ENCODE results near the gene OCA2. TPM values are rescaled to one million over a fixed set of nuclear protein-coding genes. Genes with fewer than 3 reads are reported as not detected.
A peak's percentile ranks its signal among the peaks of the same experiment; 100 is the strongest.
"Not testable (repeated sequence)": the region's sequence is repeated elsewhere in the genome, so short reads cannot be mapped to it uniquely, and the experiment has no call there.

Gene OCA2
- polyA plus RNA-seq, 6 donors from 2014 or later: 0.09 to 0.23 TPM; not detected in 4

GRCh38 chr15:27973886-27974285 lies 125.2 kb downstream of the OCA2 start:
- H3K4me1 Mint-ChIP-seq: peaks cover 12 to 15% (median 15%) of the 10 kb centered on the region in 3 donors
- peaks cover 0 to 11% (median 10%) of the 10 kb centered on the region in 3 donors for H3K27me3 Mint-ChIP-seq
- DNase-seq (no peak), ATAC-seq (ENCODE audit: low read depth in 2 of 2) (peak in 1 of 2 donors; percentile 43)
- H3K36me3 Mint-ChIP-seq: peaks cover 0 to 6% of the 10 kb centered on the region in 2 donors
- peak overlapping the region in 1 of 6 donors; percentile 2 for H3K27ac Mint-ChIP-seq
- peak overlapping the region in 2 of 8 donors; percentile 27 to 47 for H3K4me3 Mint-ChIP-seq
- peaks cover 0 to 10% (median 4%) of the 10 kb centered on the region in 7 donors for H3K9me3 Mint-ChIP-seq

- Mint-ChIP-seq H3K4me3 (no peak overlapping the region), H3K4me1 (peaks cover 12 to 15% (median 15%) of the 10 kb centered on the region in 3 donors), H3K9me3 (peaks cover 0 to 10% (median 0%) of the 10 kb centered on the region in 7 donors), H3K36me3 (peaks cover 0 to 6% of the 10 kb centered on the region in 2 donors), H3K27me3 (peaks cover 0 to 11% (median 10%) of the 10 kb centered on the region in 3 donors), H3K27ac (no peak overlapping the region)
- ATAC-seq (ENCODE audit: low read depth in 2 of 2) (no peak), DNase-seq (no peak)
Measured at GRCh38 chr15:27970661-27971392, 128.3 kb downstream of the OCA2 start.

- H3K36me3 Mint-ChIP-seq: peaks cover 0 to 6% of the 10 kb centered on the region in 2 donors
- peak overlapping the region in 1 of 6 donors; percentile 71 for H3K27ac Mint-ChIP-seq
- peaks cover 0 to 6% (median 2%) of the 10 kb centered on the region in 3 donors for H3K4me1 Mint-ChIP-seq
- ATAC-seq (ENCODE audit: low read depth in 2 of 2) (no peak), DNase-seq (no peak)
- peaks cover 0 to 10% (median 2%) of the 10 kb centered on the region in 7 donors for H3K9me3 Mint-ChIP-seq
- peaks cover 0 to 11% (median 10%) of the 10 kb centered on the region in 3 donors for H3K27me3 Mint-ChIP-seq
- H3K4me3 Mint-ChIP-seq: no peak overlapping the region
Measured at GRCh38 chr15:27967541-27967940, 131.6 kb downstream of the OCA2 start.

GRCh38 chr15:27965546-27965945 lies 133.6 kb downstream of the OCA2 start:
- peak overlapping the region in 1 of 6 donors; percentile 70 for H3K27ac Mint-ChIP-seq
- no peak for DNase-seq
- no peak for ATAC-seq (ENCODE audit: low read depth in 2 of 2)
- peaks cover 0 to 8% (median 2%) of the 10 kb centered on the region in 7 donors for H3K9me3 Mint-ChIP-seq
- H3K4me1 Mint-ChIP-seq: peaks cover 2 to 7% (median 7%) of the 10 kb centered on the region in 3 donors
- H3K4me3 Mint-ChIP-seq: no peak overlapping the region
- peaks cover 0 to 10% (median 7%) of the 10 kb centered on the region in 3 donors for H3K27me3 Mint-ChIP-seq
- peaks cover 0 to 6% of the 10 kb centered on the region in 2 donors for H3K36me3 Mint-ChIP-seq

- no peak overlapping the region for H3K4me3 Mint-ChIP-seq
- H3K27me3 Mint-ChIP-seq: no peaks in the 10 kb centered on the region
- no peak for DNase-seq
- H3K27ac Mint-ChIP-seq: peak overlapping the region in 1 of 6 donors; percentile 49
- H3K36me3 Mint-ChIP-seq: no peaks in the 10 kb centered on the region
- H3K9me3 Mint-ChIP-seq: peaks cover 0 to 11% (median 0%) of the 10 kb centered on the region in 7 donors
- H3K4me1 Mint-ChIP-seq: peaks cover 30 to 44% (median 40%) of the 10 kb centered on the region in 3 donors
- ATAC-seq (ENCODE audit: low read depth in 2 of 2): no peak
Measured at GRCh38 chr15:27961801-27962200, 137.3 kb downstream of the OCA2 start.

GRCh38 chr15:27958911-27959578 lies 140.1 kb downstream of the OCA2 start:
- no peaks in the 10 kb centered on the region for H3K27me3 Mint-ChIP-seq
- no peaks in the 10 kb centered on the region for H3K36me3 Mint-ChIP-seq
- peak overlapping the region; percentile 22 to 85 (median 74) for H3K4me3 Mint-ChIP-seq

GRCh38 chr15:27956285-27956684 lies 142.8 kb downstream of the OCA2 start:
- Mint-ChIP-seq H3K9me3 (peaks cover 0 to 5% (median 0%) of the 10 kb centered on the region in 7 donors), H3K4me1 (peaks cover 43 to 65% (median 62%) of the 10 kb centered on the region in 3 donors), H3K36me3 (no peaks in the 10 kb centered on the region), H3K27me3 (no peaks in the 10 kb centered on the region), H3K27ac (peak overlapping the region in 3 of 6 donors; percentile 23 to 84 (median 56)), H3K4me3 (peak overlapping the region in 4 of 8 donors; percentile 28 to 68 (median 46))
- ATAC-seq (ENCODE audit: low read depth in 2 of 2) (no peak), DNase-seq (no peak)

More at GRCh38 chr15:27958911-27959578, 140.1 kb downstream of the OCA2 start:
- DNase-seq (peak; percentile 17), ATAC-seq (ENCODE audit: low read depth in 2 of 2) (peak; percentile 85 to 86)
- Mint-ChIP-seq H3K9me3 (peaks cover 0 to 11% (median 0%) of the 10 kb centered on the region in 7 donors), H3K27ac (peak overlapping the region; percentile 73 to 98 (median 88)), H3K4me1 (peaks cover 43 to 62% (median 62%) of the 10 kb centered on the region in 3 donors)

DNA sequence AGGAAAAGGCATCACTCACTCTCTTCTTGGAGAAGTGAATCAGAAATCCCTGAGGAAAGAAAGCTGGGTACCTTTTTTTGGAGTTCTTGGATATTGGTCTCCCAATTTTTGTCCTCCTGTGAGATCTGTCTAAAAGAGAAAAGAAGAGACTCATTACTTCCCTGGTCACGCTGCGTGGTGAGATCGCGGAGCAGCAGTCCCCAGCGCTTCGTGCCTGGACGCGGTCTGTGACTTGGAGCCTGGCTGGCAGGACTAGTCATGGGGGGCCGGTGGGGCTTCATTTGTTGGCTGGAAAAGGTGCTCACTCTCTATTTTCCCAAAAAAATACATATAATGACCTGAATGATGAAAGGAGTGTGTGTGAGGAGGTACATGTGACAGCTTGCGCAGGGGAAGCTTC lies 144.0 kb downstream of the OCA2 start:
- Mint-ChIP-seq H3K27ac (peak overlapping the region in 1 of 6 donors; percentile 84), H3K9me3 (peaks cover 0 to 3% (median 0%) of the 10 kb centered on the region in 7 donors), H3K4me1 (peaks cover 37 to 56% (median 55%) of the 10 kb centered on the region in 3 donors), H3K27me3 (no peaks in the 10 kb centered on the region), H3K4me3 (peak overlapping the region in 1 of 8 donors; percentile 25), H3K36me3 (no peaks in the 10 kb centered on the region)
- ATAC-seq (ENCODE audit: low read depth in 2 of 2) (no peak), DNase-seq (no peak)

- peaks cover 15 to 31% (median 31%) of the 10 kb centered on the region in 3 donors for H3K4me1 Mint-ChIP-seq
- not testable (repeated sequence) for DNase-seq; H3K27me3 Mint-ChIP-seq; H3K27ac Mint-ChIP-seq; H3K36me3 Mint-ChIP-seq; H3K9me3 Mint-ChIP-seq; H3K4me3 Mint-ChIP-seq; ATAC-seq (ENCODE audit: low read depth in 2 of 2)
Measured at GRCh38 chr15:27952593-27952992, 146.5 kb downstream of the OCA2 start.

DNA sequence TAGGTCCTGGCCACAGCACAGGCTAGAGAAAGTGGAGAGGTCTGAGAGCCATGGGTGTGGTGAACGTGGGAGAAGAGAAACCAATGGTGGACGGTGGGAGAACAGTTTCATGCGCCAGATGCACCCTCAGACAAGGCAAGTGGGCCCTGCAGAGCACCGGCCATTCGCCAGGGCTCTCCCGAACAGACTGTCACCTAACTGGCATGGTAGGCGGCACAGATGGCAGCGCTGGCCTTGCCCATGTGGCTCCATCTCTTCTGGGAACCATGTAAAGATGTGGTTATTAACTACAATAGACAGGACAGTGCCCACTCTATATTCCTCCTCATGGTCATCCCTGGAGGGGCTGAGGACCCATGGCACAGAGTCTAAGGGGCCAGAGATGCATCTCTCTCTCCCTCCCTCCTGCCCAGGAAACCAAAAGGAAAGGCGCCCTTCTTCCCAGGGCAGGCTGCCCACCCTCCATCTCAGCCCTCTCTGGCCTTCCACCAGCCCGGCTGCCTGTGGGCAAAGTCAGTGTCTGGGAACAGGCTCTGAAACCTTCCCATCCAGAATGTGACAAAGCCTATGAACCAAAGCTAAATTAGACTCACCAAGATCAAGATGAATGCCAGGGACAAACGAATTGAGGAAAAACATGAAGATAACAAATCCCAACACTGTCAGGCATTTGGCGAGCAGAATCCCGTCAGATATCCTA lies 147.8 kb downstream of the OCA2 start:
- H3K9me3 Mint-ChIP-seq: peaks cover 0 to 3% (median 0%) of the 10 kb centered on the region in 7 donors
- DNase-seq: no peak
- ATAC-seq (ENCODE audit: low read depth in 2 of 2): no peak
- peaks cover 0 to 7% (median 6%) of the 10 kb centered on the region in 3 donors for H3K27me3 Mint-ChIP-seq
- H3K27ac Mint-ChIP-seq: peak overlapping the region in 1 of 6 donors; percentile 58
- peaks cover 8 to 18% (median 18%) of the 10 kb centered on the region in 3 donors for H3K4me1 Mint-ChIP-seq
- no peak overlapping the region for H3K4me3 Mint-ChIP-seq
- no peaks in the 10 kb centered on the region for H3K36me3 Mint-ChIP-seq

DNA sequence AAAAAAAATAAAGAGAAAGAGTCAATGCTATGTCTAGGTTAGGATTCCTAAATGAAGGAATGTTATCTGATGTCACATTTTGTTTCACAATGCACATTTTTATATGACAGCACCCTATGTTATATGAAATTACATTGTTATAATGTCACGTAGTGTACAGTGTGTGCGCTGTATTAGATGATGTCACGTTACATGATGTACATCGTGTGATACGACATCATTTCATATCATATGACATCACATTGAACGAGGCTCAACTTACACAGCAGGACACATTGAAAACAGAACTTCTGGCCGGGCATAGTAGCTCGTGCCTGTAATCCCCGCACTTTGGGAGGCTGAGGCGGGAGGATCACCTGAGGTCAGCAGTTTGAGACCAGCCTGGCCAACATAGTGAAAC lies 150.0 kb downstream of the OCA2 start:
- ATAC-seq (ENCODE audit: low read depth in 2 of 2): no peak
- Mint-ChIP-seq H3K36me3 (no peaks in the 10 kb centered on the region), H3K4me3 (no peak overlapping the region), H3K4me1 (peaks cover 0 to 4% (median 0%) of the 10 kb centered on the region in 3 donors), H3K9me3 (peaks cover 0 to 3% (median 0%) of the 10 kb centered on the region in 7 donors), H3K27ac (no peak overlapping the region), H3K27me3 (peaks cover 0 to 7% (median 6%) of the 10 kb centered on the region in 3 donors)
- DNase-seq: no peak

GRCh38 chr15:27939246-27939645 lies 159.9 kb downstream of the OCA2 start:
- no peak overlapping the region for H3K27ac Mint-ChIP-seq
- no peak overlapping the region for H3K4me3 Mint-ChIP-seq
- peaks cover 0 to 37% (median 8%) of the 10 kb centered on the region in 3 donors for H3K27me3 Mint-ChIP-seq
- DNase-seq (no peak), ATAC-seq (ENCODE audit: low read depth in 2 of 2) (no peak)
- H3K36me3 Mint-ChIP-seq: no peaks in the 10 kb centered on the region
- H3K9me3 Mint-ChIP-seq: peaks cover 0 to 14% (median 5%) of the 10 kb centered on the region in 7 donors
- H3K4me1 Mint-ChIP-seq: no peaks in the 10 kb centered on the region

DNA sequence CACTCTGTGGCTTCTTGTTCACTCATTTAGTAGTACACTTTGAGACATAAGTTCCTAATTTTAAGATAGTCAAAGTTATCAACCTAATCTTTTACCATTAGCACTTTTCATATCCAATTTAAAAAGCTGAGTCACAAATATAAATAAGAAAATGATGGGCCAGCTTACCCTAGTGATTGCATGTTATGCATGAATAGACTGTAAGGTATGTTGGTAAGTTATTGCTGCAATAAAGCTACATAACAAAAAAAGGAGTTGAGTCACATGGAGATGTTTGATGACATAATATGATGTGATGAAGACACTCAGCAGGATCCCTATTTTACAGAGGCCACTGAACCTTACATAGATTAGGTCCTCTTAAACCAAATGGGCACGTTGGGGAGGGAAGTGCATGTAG lies 161.3 kb downstream of the OCA2 start:
- peaks cover 0 to 37% (median 8%) of the 10 kb centered on the region in 3 donors for H3K27me3 Mint-ChIP-seq
- no peak for DNase-seq
- no peak overlapping the region for H3K4me3 Mint-ChIP-seq
- no peaks in the 10 kb centered on the region for H3K4me1 Mint-ChIP-seq
- no peak for ATAC-seq (ENCODE audit: low read depth in 2 of 2)
- H3K36me3 Mint-ChIP-seq: peaks cover 7 to 9% of the 10 kb centered on the region in 2 donors
- peaks cover 7 to 26% (median 11%) of the 10 kb centered on the region in 7 donors for H3K9me3 Mint-ChIP-seq
- H3K27ac Mint-ChIP-seq: no peak overlapping the region

All from naive B cell (primary cell).